GM18519 (cell line): ENCODE data around the gene POLD2.

ENCODE experiments used
- ATAC-seq: cut with Tn5 transposase; IDR thresholded peaks from one replicate; pipeline ENCODE4 v1.9.1; 2021; ENCODE audit warnings: mild to moderate bottlenecking, moderate library complexity; ENCODE audit not compliant: unreplicated experiment, low FRiP score

Gene POLD2

DNA sequence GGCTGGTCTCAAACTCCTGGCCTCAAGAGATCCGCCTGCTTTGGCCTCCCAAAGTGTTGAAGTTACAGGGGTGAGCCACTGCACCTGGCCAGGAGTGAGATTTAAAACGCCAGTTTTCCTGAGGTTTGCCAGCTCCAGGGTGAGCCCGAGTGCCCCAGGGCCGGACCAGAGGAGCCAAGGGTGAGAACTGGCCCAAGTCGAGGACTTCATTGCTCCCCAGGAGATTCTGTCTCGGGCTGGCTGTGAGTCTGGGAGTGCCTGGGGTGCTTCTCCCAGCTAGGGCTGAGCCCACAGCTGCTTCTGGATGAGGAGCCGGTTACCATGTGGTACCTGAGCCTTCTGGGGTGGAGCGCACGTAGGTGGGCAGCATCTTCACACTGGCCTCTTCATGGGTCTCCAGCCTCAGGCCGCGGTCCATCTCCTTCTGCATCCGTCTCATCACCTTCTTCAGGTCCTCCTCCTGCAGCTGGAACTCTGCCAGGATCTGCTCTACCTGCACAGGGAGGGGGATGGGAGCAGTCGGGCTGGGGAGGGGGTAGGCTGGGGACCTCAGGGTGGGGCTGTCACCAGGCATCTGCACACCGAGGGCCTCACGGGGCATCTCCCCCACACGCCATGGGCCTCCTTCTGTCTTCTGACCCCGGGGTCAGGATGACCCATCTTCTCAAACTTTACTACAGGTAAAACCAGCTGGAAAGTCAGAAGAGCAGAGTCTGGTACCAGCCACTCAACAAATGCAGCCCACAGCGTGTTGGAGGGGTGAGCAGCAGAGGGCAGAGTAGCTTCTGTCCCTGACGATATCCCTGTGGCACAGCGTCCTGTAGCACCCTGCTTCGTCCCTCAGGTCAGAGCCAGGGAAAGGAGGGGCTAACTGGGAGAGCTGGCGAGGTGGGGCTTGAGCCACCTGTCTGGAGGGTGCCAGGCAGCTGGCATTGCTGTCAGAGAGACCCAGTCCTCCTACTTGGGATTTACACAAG, 29.9 kb upstream of the POLD2 start:
- ATAC-seq = no peak

DNA sequence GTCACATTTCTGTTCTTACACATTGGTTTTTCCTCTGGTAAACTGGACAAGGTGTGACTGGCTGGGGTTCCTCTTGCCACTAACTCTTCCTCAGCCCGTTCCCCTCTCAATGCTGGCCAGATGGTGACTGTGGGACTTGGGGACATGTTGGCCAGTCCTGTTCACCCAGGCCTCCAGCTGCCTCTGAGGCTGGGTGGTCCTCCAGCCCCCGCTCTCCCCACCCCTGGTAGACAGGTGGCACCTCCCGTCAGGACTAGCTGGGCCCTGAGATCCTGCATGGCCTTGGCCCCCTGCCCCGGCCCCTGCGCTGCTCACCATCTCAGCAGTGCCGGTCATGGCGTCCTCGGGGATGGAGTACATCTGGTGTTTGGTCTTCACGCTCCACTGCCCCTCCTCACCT, 28.6 kb upstream of the POLD2 start:
- no peak for ATAC-seq

DNA sequence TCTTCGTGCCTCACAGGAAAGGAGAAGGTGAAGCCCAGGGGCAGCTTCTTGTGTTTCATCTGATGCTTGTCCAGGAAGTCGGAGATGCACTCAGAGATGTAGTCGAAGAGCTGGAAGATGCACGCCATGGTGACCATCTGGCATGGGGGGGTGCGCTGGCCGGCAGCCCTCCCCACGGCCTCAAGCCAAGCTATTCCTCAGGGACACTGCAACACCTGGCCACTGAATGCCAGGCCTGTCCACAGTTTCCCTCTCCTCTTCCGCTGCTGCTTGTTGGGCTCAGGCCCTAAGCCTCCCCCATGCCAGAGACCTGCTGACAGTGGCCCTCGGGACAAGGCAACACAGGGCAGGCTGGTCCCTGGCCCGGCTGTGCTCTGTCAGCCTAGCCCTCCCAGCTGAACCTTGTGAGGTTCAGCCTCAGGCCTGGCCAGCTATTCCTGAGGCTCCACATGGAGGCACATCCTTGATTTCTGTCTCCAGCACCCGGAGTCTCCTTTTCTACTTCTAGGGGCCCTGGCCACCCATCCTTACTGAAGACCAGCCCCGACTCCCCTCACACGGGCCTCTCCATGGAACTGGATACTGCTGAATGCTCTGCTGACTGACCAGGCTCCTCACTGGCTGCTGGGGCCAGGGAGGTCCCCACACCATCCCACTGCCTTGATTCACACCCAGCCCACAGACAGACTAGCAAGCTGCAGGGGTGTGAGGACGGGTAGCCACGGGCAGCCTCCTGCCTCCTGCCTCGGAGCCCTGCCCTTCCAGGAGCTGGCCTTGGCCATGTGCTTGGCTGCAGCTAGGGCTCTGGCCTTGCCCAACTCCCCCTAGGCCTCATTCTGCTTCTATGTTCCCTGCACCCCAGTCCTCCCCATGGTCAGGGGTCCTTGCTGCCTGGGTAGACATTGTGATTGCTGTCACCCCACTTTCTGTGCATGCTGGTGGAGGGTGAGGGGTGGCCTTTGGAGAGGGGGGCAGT, 27.9 kb upstream of the POLD2 start:
- ATAC-seq = no peak

DNA sequence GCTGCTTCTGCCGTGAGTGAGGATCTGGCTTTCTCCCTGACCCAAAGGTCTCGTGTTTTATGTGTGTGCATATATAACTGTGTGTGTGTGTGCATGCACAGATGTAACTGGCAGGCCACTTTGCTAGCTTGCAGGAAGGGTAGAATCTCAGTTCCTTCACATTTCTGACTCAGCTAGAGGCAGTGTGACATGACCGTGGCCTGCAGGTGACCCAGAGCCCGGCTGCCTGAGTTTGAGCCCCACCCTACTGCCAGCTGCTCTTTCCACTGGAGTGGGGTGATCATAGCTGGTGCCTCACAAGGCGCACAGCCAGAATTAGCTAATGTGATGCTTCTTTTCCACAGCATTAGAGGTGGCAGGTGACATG, 27.1 kb upstream of the POLD2 start:
- no peak for ATAC-seq

DNA sequence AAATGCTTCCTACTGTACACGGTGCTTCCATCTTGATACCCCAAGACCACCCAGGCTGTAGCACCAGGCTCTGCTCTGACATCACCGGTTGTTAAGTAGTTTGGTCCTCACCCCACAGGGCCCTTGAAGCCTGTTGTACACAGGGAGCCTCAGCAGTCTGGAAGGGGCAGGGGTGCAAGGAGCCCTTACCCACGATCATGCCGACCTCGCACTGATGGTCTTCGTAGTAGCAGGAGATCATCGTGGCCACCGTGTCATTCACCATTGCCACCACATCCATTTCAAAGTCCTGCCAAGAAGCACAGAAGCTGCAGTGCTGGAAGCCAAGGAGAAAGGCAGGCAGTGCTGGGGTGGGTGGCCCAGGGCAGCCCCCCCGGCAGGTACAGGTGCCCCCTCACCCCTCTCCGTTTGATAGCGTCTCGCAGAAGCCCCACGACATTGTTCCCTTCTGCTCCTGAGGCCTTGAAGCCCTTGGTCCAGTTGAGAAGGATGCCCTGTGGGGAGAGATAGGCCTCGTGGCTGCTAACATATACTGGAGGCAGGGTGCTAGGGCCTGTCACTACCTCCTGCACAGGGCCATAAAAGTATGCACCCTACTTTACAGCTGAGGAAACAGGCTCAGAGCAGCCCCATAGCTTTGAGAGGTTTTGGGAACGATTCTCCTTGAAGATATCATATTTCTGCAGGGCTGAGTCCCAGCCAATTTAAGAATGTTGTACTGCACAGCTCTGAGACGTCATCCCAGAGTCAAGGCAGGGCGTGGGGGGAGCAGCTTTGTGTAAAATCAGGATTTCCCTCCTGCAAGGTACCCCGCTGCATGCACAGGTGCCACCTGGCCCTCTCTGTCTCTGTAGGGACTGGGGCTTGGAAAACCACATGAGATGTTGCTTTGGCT, 26.5 kb upstream of the POLD2 start:
- ATAC-seq = no peak

DNA sequence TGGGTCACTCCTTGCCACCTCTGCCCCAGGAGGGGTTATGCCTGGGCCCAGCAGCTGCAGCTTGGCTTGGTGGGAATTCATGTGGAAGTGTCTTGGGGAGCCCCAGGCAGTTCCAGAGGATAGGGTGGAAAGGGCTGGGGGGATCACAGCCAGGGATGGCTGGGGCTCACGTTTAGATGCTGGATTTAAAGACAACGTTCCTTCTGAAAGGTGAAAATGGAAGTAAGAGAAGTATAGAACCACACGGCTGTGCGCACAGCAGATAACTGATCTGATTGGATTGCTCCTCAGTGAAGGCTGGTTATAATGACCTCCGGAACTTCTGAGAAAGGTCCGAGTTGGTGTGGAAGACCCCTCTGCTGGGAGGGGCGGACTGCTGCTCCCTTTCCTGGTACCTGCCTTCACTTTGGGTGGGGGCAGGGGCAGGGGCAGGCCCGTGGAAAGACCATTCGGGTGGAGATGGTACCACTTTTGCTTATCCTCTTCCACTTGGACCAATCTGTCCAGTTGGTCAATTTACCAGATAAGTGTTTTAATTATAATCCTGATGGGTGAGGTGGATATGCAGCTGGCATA, 25.7 kb upstream of the POLD2 start:
- no peak for ATAC-seq

DNA sequence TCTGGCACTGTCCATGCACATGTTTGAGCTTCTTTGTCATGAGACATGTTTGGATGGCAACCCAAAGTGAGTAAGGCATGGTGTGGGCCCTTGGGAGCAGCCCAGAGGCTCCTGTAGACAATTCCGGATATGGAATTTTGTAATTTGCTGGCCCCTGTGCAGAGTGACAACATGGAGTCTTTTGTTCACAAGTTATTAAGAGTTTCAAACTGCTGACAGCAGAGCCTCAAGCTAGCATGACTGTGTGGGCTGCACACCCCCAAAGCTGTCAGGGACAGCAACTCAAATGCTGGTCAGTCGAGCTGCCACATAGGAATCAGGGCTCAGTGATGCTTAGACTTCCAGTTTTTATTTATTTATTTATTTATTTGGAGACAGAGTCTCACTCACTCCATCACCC, 24.8 kb upstream of the POLD2 start:
- no peak for ATAC-seq

DNA sequence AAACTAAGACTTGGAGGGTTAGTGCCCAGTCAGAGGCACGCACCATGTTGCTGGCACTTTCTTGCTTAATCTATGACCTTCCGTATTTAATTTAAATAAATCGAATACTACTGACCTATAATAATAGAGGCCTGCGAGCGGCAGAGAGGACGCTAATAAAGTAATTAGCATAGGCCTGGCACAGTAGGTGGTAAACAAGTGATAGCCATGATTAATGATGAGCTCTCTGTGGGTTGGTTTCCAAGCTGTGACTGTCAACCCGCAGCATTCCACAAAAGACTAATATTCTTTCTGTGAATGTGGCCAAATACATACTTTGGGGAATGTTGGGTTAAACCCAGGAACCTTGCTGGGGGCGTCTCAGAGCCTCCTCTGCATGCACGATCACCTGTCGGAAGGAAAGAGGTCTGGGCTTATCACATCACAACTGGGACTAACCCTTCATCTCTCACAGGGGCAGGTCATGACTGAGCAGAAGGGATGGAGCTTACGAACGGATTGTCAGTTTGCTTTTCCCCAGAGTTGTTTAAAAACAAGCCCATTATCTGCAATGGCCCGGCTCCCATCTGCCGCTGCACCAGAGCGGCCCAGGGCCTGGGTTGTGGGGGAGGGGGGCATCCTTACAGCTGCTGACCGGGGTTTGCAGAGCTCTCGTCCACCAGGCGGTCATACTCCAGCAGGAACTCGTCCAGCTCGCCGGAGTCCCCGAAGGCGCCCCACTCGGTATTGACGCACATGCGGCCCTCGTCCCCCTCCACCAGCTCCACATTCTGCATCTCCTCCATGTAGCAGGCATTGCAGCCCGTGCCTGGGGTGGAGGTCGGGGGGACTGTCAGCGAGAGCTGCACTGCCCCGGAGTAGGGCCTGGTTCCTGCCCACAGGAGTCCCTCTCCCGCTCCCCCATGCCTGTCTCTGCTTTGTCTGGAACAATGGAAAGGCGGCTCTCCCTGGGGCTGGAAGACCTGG, 24.0 kb upstream of the POLD2 start:
- no peak for ATAC-seq

DNA sequence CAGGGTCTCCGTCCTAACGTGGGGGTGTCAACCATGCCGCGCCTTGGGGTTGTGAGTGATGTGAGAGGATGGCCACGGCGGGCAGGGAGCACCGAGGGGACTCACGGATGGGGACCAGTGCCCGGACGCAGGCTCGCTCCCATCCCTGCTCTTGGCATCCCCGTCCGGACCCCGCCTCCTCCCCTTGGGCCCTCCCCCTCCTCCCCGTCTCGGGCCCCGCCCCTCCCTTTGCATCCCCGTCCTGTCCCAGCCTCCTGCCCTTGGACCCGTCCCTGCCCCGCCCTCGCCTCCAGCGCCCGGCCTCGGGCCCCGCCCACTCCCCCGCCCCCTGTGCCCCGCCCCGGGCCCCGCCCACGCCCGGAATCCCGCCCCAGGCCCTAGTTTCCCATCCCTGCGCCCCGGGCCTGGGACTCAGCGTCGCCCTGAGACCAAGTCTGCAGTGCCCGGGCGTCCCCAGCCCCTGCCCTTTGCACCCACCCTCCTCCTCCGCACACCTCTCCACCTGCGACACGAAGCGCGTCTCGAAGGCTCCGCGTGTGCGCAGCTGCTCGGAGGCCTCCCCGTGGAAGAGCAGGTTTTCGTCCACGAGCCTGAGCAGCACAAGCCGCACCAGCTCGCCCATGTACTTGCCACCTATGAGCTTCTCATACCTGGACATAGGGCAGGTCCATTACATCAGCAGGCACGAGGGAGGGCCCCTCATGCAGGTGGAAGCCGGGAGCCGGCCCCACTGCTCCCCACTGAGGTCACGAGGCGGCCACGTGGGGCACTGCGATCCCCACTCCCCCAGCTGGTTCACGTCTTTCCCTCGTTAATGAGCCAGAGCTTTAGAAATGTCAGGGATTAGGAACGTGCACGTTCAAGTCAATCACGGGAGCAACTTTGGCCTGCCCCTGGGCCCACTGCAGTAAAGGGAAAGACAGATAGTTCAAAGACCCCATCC, 22.9 kb upstream of the POLD2 start:
- no peak for ATAC-seq

DNA sequence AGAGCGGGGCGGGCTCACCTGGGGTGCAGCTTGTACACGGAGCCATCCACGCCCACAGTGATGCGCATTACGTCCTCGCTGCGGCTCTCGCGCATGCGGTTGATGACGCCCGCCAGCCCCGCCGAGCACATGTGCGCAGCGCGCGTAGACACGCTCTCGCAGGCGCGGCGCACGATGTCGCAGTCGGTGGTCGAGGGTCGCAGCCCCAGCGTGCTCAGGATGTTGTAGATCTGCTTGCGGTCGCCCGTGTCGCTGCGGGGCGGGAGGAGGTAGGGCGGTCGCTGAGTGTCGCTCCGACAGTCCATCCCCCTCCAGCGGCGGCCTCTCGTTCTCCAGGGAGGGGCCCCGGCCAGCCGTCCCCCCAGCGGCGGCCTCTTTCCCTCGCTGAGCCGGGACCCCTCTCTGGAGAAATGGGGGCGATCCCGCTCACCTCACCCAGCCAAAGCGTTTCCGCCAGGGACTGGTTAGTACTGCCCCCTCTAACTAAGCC, 22.2 kb upstream of the POLD2 start:
- ATAC-seq = no peak

DNA sequence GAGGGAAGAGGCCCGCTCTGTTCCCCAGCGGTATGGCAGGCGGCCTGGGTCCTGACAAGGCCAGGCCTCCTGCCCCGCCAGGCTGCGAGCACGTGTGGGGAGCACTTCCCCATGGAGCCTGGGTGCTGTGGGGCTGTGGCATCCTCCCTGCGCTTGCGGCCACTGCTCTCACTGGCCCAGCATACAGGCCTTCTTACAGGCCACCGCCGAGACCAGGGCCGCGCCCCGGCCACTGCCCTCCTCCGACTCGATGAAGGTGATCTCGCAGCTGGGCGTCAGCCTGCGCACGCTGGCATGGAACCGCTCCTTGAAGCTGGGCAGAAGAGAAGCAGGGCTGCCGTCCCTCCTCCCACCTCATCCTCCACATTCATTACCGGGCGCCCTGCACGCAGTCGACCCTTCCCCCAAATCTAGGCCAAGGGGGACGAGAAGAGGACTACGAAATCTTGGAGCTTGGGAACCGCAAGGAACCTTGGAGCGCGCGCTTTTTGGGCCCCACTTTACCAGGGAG, 21.7 kb upstream of the POLD2 start:
- ATAC-seq = no peak

DNA sequence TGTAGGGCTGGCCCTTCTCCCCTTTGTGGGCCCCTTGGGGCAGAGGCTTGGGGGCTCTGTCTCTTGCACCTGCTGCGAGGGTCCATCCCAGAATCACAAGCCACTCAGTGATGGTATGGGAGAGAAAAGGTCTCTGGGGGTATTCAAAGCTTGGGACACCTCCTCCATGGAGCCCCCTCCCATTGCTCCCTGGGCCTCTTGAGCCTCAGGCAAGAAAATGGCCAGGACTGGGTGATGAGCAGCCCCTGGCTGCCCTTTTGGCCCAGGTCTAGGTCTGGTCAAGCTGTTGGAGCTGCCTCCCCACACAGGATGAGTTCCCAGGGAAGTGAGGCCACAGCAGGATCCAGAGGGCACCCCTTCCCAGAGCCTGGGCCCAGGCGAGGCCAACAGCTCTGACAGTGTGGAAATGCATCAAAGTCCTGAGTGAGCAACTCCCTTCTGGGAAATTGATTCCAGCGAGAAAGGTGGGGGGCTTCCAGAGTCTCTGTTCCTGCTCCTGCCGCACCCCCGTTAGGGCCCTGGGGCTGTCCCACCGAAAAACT, 21.1 kb upstream of the POLD2 start:
- no peak for ATAC-seq

DNA sequence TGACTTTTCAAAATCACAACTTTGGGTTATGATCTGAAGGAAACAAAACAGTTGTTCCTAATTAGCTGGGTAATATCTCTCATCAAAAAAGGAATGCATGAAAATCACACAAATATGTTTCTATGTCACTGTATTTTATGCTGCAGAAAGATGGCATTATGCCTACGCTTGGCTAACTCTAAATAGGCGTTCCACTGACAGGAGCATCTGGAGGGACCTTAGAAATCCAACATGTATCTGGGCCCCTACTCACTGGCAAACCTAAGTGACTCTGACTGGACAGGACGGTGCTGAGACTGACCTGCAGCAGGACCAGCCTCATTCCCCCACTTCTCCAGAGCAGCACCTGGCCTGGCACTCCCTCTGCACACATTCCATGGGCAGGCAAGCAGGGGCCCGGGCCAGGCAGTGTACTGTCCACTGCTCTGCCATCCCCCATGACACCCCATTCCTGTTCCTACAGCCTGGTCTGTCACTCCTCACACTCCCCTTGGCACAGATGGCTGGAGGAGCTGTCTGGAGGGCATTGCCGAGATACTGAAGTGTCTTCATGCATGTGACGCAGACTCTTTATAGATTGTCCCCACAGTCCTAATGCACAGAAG, 20.4 kb upstream of the POLD2 start:
- no peak for ATAC-seq

DNA sequence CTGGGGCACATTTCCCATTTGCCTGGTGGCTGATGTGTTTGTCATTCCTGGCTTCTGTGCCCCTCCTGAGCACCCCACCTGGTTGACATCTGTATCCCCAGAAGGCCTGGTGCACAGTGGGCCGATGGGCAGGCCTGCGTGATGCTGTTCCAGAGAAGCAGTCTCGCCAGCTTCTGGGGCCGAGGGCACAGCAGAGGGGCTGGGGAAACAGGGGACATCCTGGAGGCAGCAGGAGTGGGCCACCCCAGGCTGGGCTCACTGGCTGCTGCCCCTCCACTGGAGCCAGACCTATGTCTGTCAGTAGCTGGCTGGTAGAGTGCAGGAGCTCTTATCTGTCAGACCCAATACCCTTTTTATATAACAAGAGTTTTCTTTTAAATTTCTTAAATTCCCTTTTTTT, 18.7 kb upstream of the POLD2 start:
- no peak for ATAC-seq

DNA sequence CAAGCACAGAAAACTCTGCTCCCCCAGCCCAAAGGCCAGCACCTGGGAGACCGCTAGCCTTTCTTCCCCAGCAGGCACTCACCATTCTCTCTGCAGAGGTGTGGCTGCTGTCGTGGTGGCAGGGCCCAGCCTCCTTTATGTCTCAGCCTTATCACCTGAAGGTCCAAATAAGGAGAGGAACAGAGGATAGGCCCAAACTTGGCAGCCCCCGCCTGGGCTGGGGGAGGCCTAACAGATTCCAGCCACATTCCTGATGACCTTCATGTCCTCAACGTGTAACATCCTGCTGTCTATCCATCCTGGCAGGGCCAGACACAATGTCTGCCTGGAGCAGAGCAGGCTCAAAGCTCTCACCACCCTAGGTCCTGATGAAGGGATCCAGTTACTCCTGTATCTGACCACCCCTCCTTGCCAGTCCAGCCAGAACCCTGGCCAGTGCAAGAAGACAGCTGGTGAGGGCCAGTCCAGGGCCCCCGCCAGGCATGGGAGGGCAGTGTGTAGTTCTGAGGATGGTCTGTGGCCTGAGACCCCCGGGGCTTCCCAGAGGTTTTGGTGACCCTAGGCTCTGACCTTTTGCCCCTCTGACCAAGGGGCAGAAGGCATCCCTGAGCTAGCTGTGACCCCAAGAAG, 18.0 kb upstream of the POLD2 start, which contains the start of gene MYL7:
Gene MYL7, minus strand, starts transcription at position 112 of the 630 bp plus-strand sequence. Its CDS starts 27 bp downstream, at position 85.
- no peak for ATAC-seq

DNA sequence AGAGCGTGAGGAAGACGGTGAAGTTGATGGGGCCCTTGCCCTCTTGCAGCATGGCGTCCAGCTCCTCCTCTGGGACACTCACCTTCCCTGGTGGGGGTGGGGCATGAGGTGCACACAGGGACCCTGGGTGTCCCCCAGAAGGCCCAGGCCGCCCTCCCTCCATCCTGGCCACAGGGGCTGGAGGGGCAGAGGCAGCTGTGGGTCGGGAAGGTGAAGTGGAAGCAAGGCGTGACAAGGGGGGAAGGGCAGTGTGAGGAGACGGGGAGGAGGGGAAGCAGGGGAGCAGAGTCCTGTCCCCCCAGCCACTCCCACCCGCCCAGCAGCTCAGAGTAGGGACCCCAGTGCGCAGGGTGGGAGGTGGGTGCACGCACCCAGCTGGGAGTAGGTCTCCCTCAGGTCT, 17.0 kb upstream of the POLD2 start:
- ATAC-seq = no peak
